HK-2 (cell line): ENCODE results near the gene ARHGAP24.

ENCODE experiments used
- DNase-seq: peaks from one replicate; pipeline ENCODE4 v3.0.0-alpha.2; 2018; ENCODE audit not compliant: unreplicated experiment

Gene ARHGAP24

GRCh38 chr4:85777908-85778631 is 303.1 kb downstream of the ARHGAP24 start:
- DNase-seq, result no peak

- no peak for DNase-seq
Observed at GRCh38 chr4:85778632-85779131, 303.7 kb downstream of the ARHGAP24 start.

- no peak for DNase-seq
Observed at GRCh38 chr4:85779165-85779564, 304.2 kb downstream of the ARHGAP24 start.

- no peak for DNase-seq
Observed at GRCh38 chr4:85780664-85781063, 305.7 kb downstream of the ARHGAP24 start.

- no peak for DNase-seq
Observed at GRCh38 chr4:85783483-85783882, 308.5 kb downstream of the ARHGAP24 start.

GRCh38 chr4:85783900-85784299 is 308.9 kb downstream of the ARHGAP24 start:
- DNase-seq, result no peak

- DNase-seq, result no peak
Observed at GRCh38 chr4:85784348-85784747, 309.4 kb downstream of the ARHGAP24 start.

GRCh38 chr4:85784947-85785346 is 310.0 kb downstream of the ARHGAP24 start:
- no peak for DNase-seq

GRCh38 chr4:85787133-85787532 is 312.2 kb downstream of the ARHGAP24 start:
- no peak for DNase-seq

- no peak for DNase-seq
Observed at GRCh38 chr4:85788604-85789003, 313.7 kb downstream of the ARHGAP24 start.

- DNase-seq, result no peak
Observed at GRCh38 chr4:85789241-85789640, 314.3 kb downstream of the ARHGAP24 start.

- DNase-seq, result no peak
Observed at GRCh38 chr4:85790582-85790981, 315.6 kb downstream of the ARHGAP24 start.

GRCh38 chr4:85792376-85793232 is 317.7 kb downstream of the ARHGAP24 start:
- DNase-seq, result no peak

GRCh38 chr4:85793233-85793585 is 318.3 kb downstream of the ARHGAP24 start:
- DNase-seq, result no peak

GRCh38 chr4:85798012-85798770 is 323.2 kb downstream of the ARHGAP24 start:
- no peak for DNase-seq

GRCh38 chr4:85803856-85804255 is 328.9 kb downstream of the ARHGAP24 start:
- no peak for DNase-seq

- no peak for DNase-seq
Observed at GRCh38 chr4:85805891-85806290, 330.9 kb downstream of the ARHGAP24 start.

- DNase-seq, result no peak
Observed at GRCh38 chr4:85806334-85806733, 331.4 kb downstream of the ARHGAP24 start.

GRCh38 chr4:85807247-85807950 is 332.4 kb downstream of the ARHGAP24 start:
- DNase-seq, result peak; percentile 31

GRCh38 chr4:85808104-85808503 is 333.2 kb downstream of the ARHGAP24 start:
- DNase-seq, result no peak

- no peak for DNase-seq
Observed at GRCh38 chr4:85808864-85809263, 333.9 kb downstream of the ARHGAP24 start.

- DNase-seq, result no peak
Observed at GRCh38 chr4:85812776-85813175, 337.8 kb downstream of the ARHGAP24 start.
